H1 (cell line): ENCODE results near the gene PPP1R9A. TPM values are rescaled to one million over a fixed set of nuclear protein-coding genes. Genes with fewer than 3 reads are reported as not detected.

ENCODE experiments used
- CTCF ChIA-PET: fragments of 300-600 bp; sonication (Branson Sonifier 250); formaldehyde crosslinking; loops from one replicate; lab custom pipeline; 2021; ENCODE audit not compliant: partially characterized antibody; lab: Charles Lee
- POLR2A ChIA-PET: fragments of 300-600 bp; sonication (Branson Sonifier 250); formaldehyde crosslinking; loops from one replicate; lab custom pipeline; 2021; ENCODE audit warnings: inconsistent platforms; ENCODE audit not compliant: partially characterized antibody; lab: Charles Lee
- DNase-seq, 2 experiments: peaks; one replicate each; pipeline versions ENCODE4 v3.0.0 to v3.0.0-alpha.2; 2010 to 2022; ENCODE audit warnings: low spot score in 2 of 2, low read depth in 1 of 2, mixed read lengths in 1 of 2
- FAIRE-seq: peaks from 2 replicates; lab custom pipeline; 2011; peaks lifted over from hg19 to GRCh38; lab: Jason Lieb, UNC
- H2AFZ ChIP-seq: 2 replicates; pipeline ENCODE4 v1.8.1; 2012; ENCODE audit warnings: low read length, inconsistent platforms
- H2AK5ac ChIP-seq: 2 replicates; pipeline ENCODE4 v1.6.1; 2013; ENCODE audit warnings: low read depth, low read length
- H2BK120ac ChIP-seq: replicated peaks from 2 replicates; pipeline ENCODE3; 2013; ENCODE audit warnings: low read depth, low read length, inconsistent platforms
- H2BK12ac ChIP-seq: 2 replicates; pipeline ENCODE4 v1.6.1; 2013; ENCODE audit warnings: low read depth, low read length
- H2BK15ac ChIP-seq: 2 replicates; pipeline ENCODE4 v1.6.1; 2013; ENCODE audit warnings: low read length
- H2BK20ac ChIP-seq: 2 replicates; pipeline ENCODE4 v1.6.1; 2013; ENCODE audit warnings: low read length
- H2BK5ac ChIP-seq: 2 replicates; pipeline ENCODE4 v1.6.1; 2013; ENCODE audit warnings: low read depth, low read length
- H3K14ac ChIP-seq: 2 replicates; pipeline ENCODE4 v1.6.1; 2013; ENCODE audit warnings: inconsistent platforms; ENCODE audit not compliant: insufficient read length
- H3K18ac ChIP-seq: 2 replicates; pipeline ENCODE4 v1.6.1; 2013; ENCODE audit warnings: low read length; ENCODE audit errors: extremely low read depth
- H3K23ac ChIP-seq: 2 replicates; pipeline ENCODE4 v1.6.1; 2013; ENCODE audit warnings: inconsistent platforms; ENCODE audit not compliant: insufficient read length
- H3K23me2 ChIP-seq: 2 replicates; pipeline ENCODE4 v1.6.1; 2013; ENCODE audit warnings: low read depth, low read length
- H3K27ac ChIP-seq: 2 replicates; pipeline ENCODE4 v1.6.1; 2011; ENCODE audit warnings: low read depth, low read length, inconsistent platforms
- H3K27me3 ChIP-seq, 4 experiments: replicated peaks in 1 of 4; 1 replicate in 1 of 4; 2 replicates in 3 of 4; pipeline versions ENCODE4 v1.6.1 to v1.8.1; 2011 to 2013; ENCODE audit warnings: low read length in 3 of 4, mild to moderate bottlenecking in 3 of 4, inconsistent platforms in 2 of 4, mixed read lengths in 2 of 4, moderate library complexity in 1 of 4; ENCODE audit not compliant: control insufficient read depth in 3 of 4, insufficient read depth in 3 of 4; ENCODE audit errors: extremely low read depth in 1 of 4
- H3K36me3 ChIP-seq, 4 experiments: 2 replicates each; pipeline versions ENCODE4 v1.6.1 to v1.8.1; 2011 to 2013; ENCODE audit warnings: mild to moderate bottlenecking in 4 of 4, low read length in 3 of 4, moderate library complexity in 2 of 4, control low read depth in 1 of 4, inconsistent platforms in 1 of 4; ENCODE audit not compliant: insufficient read depth in 4 of 4, control insufficient read depth in 2 of 4
- H3K4ac ChIP-seq: replicated peaks from 2 replicates; pipeline ENCODE3; 2013; ENCODE audit warnings: low read length, low read depth, mixed read lengths, inconsistent platforms; ENCODE audit not compliant: insufficient read length
- H3K4me1 ChIP-seq, 4 experiments: replicated peaks in 1 of 4; 1 replicate in 1 of 4; 2 replicates in 3 of 4; pipeline versions ENCODE4 v1.6.1 to v1.8.1; 2011 to 2013; ENCODE audit warnings: low read length in 3 of 4, inconsistent platforms in 2 of 4, mixed read lengths in 1 of 4; ENCODE audit not compliant: insufficient read depth in 4 of 4, control insufficient read depth in 3 of 4
- H3K4me2 ChIP-seq, 2 experiments: 2 replicates each; pipeline versions ENCODE4 v1.6.1 to v1.8.1; 2011 to 2013; ENCODE audit warnings: low read depth in 2 of 2, low read length in 2 of 2, control low read depth in 1 of 2, inconsistent platforms in 1 of 2, mild to moderate bottlenecking in 1 of 2; ENCODE audit not compliant: insufficient read depth in 1 of 2
- H3K4me3 ChIP-seq, 4 experiments: fragments of 200-600, 300-600 bp in 1 of 4; sonication (generic), shearing (Covaris generic), sonication (Bioruptor Twin) in 1 of 4; 2 replicates each; pipeline versions ENCODE4 v1.5.1 to v1.8.1; 2011 to 2016; ENCODE audit warnings: low read length in 4 of 4, low read depth in 3 of 4, control low read depth in 2 of 4, inconsistent platforms in 2 of 4, mild to moderate bottlenecking in 2 of 4, mixed read lengths in 1 of 4, moderate library complexity in 1 of 4; ENCODE audit not compliant: insufficient read depth in 2 of 4; ENCODE audit errors: extremely low read depth in 1 of 4
- H3K56ac ChIP-seq: replicated peaks from 2 replicates; pipeline ENCODE3; 2013; ENCODE audit warnings: low read depth, mild to moderate bottlenecking, mixed read lengths, low read length, inconsistent platforms; ENCODE audit not compliant: insufficient read length
- H3K79me1 ChIP-seq: 2 replicates; pipeline ENCODE4 v1.6.1; 2013; ENCODE audit warnings: low read depth, low read length, control low read depth
- H3K79me2 ChIP-seq, 2 experiments: 2 replicates each; pipeline versions ENCODE4 v1.6.1 to v1.8.1; 2012 to 2013; ENCODE audit warnings: low read length in 2 of 2, mild to moderate bottlenecking in 2 of 2, inconsistent platforms in 1 of 2; ENCODE audit not compliant: insufficient read depth in 2 of 2, control insufficient read depth in 1 of 2
- H3K9ac ChIP-seq, 4 experiments: replicated peaks in 1 of 4; 1 replicate in 1 of 4; 2 replicates in 3 of 4; pipeline versions ENCODE4 v1.6.1 to v1.8.1; 2011 to 2013; ENCODE audit warnings: low read depth in 3 of 4, low read length in 3 of 4, control low read depth in 2 of 4, mild to moderate bottlenecking in 2 of 4, moderate library complexity in 2 of 4, inconsistent platforms in 1 of 4; ENCODE audit errors: extremely low read depth in 1 of 4
- H3K9me3 ChIP-seq, 2 experiments: 2 replicates each; pipeline versions ENCODE4 v1.6.1 to v1.8.1; 2012 to 2013; ENCODE audit warnings: mild to moderate bottlenecking in 2 of 2, moderate library complexity in 2 of 2, control low read depth in 1 of 2, inconsistent platforms in 1 of 2, low read depth in 1 of 2, low read length in 1 of 2, mixed read lengths in 1 of 2; ENCODE audit not compliant: insufficient read depth in 2 of 2
- H4K20me1 ChIP-seq, 2 experiments: replicated peaks in 1 of 2; 2 replicates each; pipeline versions ENCODE3 to v1.8.1; 2011 to 2013; ENCODE audit warnings: inconsistent platforms in 2 of 2, low read length in 2 of 2, mild to moderate bottlenecking in 1 of 2; ENCODE audit not compliant: insufficient read depth in 2 of 2, control insufficient read depth in 1 of 2
- H4K5ac ChIP-seq: 2 replicates; pipeline ENCODE4 v1.6.1; 2013; ENCODE audit warnings: low read length, low read depth, mixed read lengths, inconsistent platforms; ENCODE audit not compliant: insufficient read length
- H4K8ac ChIP-seq: 2 replicates; pipeline ENCODE4 v1.8.0; 2013; ENCODE audit warnings: mild to moderate bottlenecking, moderate library complexity, low read length, inconsistent platforms; ENCODE audit not compliant: insufficient read depth; ENCODE audit errors: extremely low read depth
- H4K91ac ChIP-seq: replicated peaks from 2 replicates; pipeline ENCODE3; 2013; ENCODE audit warnings: low read length, mixed read lengths, inconsistent platforms; ENCODE audit not compliant: insufficient read length
- BACH1 ChIP-seq: IDR thresholded peaks from 2 replicates; pipeline ENCODE4 v1.6.1; 2012; ENCODE audit warnings: low read length, improper control_type of control experiment
- CEBPB ChIP-seq: IDR thresholded peaks from 2 replicates; pipeline ENCODE4 v1.6.1; 2012; ENCODE audit warnings: low read depth, low read length
- EP300 ChIP-seq, 2 experiments: IDR thresholded peaks; 1 replicate in 1 of 2; 2 replicates in 1 of 2; pipeline ENCODE4 v1.6.1; 2011 to 2012; ENCODE audit warnings: low read depth in 2 of 2, low read length in 2 of 2, mild to moderate bottlenecking in 2 of 2, borderline replicate concordance in 1 of 2, inconsistent platforms in 1 of 2, moderate library complexity in 1 of 2
- HDAC6 ChIP-seq: IDR thresholded peaks from one replicate; pipeline ENCODE4 v1.7.1; 2012; ENCODE audit warnings: low read depth, mild to moderate bottlenecking, inconsistent platforms, low read length, moderate library complexity
- JUN ChIP-seq: IDR thresholded peaks from 2 replicates; pipeline ENCODE4 v1.6.1; 2011; ENCODE audit warnings: low read depth, mild to moderate bottlenecking, improper control_type of control experiment, low read length
- JUND ChIP-seq: IDR thresholded peaks from 2 replicates; pipeline ENCODE4 v1.6.1; 2011; ENCODE audit warnings: mild to moderate bottlenecking, improper control_type of control experiment, low read length
- POLR2A ChIP-seq, 2 experiments: IDR thresholded peaks; 1 replicate in 1 of 2; 2 replicates in 1 of 2; pipeline ENCODE4 v1.6.1; 2011; ENCODE audit warnings: low read depth in 2 of 2, low read length in 2 of 2, mild to moderate bottlenecking in 2 of 2; ENCODE audit errors: control extremely low read depth in 1 of 2
- RBBP5 ChIP-seq: IDR thresholded peaks from 2 replicates; pipeline ENCODE4 v1.7.1; 2012; ENCODE audit warnings: low read depth, mild to moderate bottlenecking, inconsistent platforms, low read length, moderate library complexity, borderline replicate concordance
- RXRA ChIP-seq: IDR thresholded peaks from 2 replicates; pipeline ENCODE4 v1.6.1; 2011; ENCODE audit warnings: low read depth, mild to moderate bottlenecking, low read length, moderate library complexity; ENCODE audit not compliant: insufficient read depth
- SRF ChIP-seq: IDR thresholded peaks from 2 replicates; pipeline ENCODE4 v1.6.1; 2011; ENCODE audit warnings: mild to moderate bottlenecking, low read depth, low read length, moderate library complexity
- TCF12 ChIP-seq: IDR thresholded peaks from 2 replicates; pipeline ENCODE4 v1.6.1; 2011; ENCODE audit warnings: low read depth, mild to moderate bottlenecking, low read length
- ZNF274 ChIP-seq: IDR thresholded peaks from 2 replicates; pipeline ENCODE4 v1.7.0; 2012; ENCODE audit warnings: low read length, borderline replicate concordance; ENCODE audit errors: extremely low read depth
- WGBS, 2 experiments: shearing (Covaris generic) in 1 of 2; methylation state at CpG; one replicate each; pipeline versions ENCODE4 v1.1.6 to v1.1.7; 2013 to 2015; ENCODE audit warnings: low lambda C conversion rate in 2 of 2, mixed read lengths in 2 of 2, inconsistent platforms in 1 of 2, low coverage in 1 of 2, missing lambda C conversion rate in 1 of 2; ENCODE audit not compliant: insufficient replicate concordance in 2 of 2, insufficient coverage in 1 of 2, insufficient read length in 1 of 2; ENCODE audit errors: extremely low coverage in 1 of 2, missing lambda C conversion rate in 1 of 2; 5-methylcytosine and 5-hydroxymethylcytosine counted together
- polyA plus RNA-seq, 7 experiments: library from polyadenylated mRNA; depleted of rRNA in 3 of 7; stranded (reverse) in 5 of 7; unstranded in 2 of 7; fragments of >200 nt in 5 of 7; fragments of 200-250 nt in 2 of 7; gene quantifications; 1 replicate in 5 of 7; 2 replicates in 1 of 7; 4 replicates in 1 of 7; pipeline versions ENCODE4 v1.2.1 to v1.2.3, GENCODE V29; 2011 to 2013; ENCODE audit warnings: missing spikeins in 2 of 7, mixed read lengths in 2 of 7
- total RNA-seq: library from RNA; stranded (reverse); fragmentation: NEBNext Ultra II Directional; extraction: Animal tissue kit (Norgen Biotek cat#: 25700); gene quantifications from 2 replicates; pipeline ENCODE4 v1.2.1, GENCODE V29; 2021
- TF ChIP-seq, protein P1 (sequence below): IDR thresholded peaks from 2 replicates; pipeline ENCODE4 v1.6.1; 2011; ENCODE audit warnings: low read depth, mild to moderate bottlenecking, low read length; ENCODE audit not compliant: insufficient read depth

PPP1R9A gene
- total and polyA plus RNA-seq, 2 of the 8 experiments (the other 6 are each of a cell fraction or from before 2014, with no cell fraction given): 3.0 to 20.3 TPM

DNA sequence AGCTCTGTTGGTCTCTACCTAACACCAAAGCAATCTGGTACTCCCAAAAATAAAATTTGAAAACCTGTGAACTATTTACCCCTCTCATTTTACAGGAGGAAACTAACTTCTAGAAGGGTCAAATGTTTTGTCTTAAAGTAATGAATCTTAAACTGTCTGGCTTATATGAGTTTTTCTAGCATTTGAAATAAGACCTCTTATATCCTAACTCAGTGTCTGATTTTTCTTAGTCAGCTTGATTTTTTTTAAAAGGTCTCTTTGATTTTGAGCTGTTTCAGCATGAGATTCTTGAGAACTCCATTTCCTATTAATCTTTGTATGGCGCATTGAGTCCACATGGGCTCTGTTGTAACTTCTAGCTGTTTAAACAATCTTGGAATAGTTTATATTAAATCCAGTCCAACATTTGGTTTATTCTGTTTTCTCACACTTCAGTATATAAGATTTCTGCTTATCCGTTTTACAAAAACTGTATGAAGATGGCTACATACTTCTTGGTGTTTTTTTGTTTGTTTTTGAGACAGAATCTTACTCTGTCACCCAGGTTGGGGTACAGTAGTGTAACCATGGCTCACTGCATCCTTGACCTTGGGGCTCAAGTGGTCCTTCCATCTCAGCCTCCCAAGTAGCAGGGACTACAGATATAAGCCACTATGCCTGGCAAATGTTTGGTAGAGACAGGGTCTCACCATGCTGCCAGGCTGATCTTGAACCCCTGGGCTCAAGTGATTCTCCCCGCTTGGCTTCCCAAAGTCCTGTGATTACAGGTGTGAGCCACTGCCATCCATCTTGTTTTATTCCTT, 91.1 kb downstream of the PPP1R9A start:
- H4K8ac ChIP-seq: no peak overlapping the region
- no peak overlapping the region for H3K9ac ChIP-seq
- H3K79me2 ChIP-seq: peaks cover 0 to 9% of the 10 kb centered on the region in 2 experiments; a peak in 2 of 4 replicates
- H3K9me3 ChIP-seq: no peaks in the 10 kb centered on the region
- no peak overlapping the region for H2AK5ac ChIP-seq
- no peaks in the 10 kb centered on the region for H3K36me3 ChIP-seq
- FAIRE-seq: no peak
- no peaks in the 10 kb centered on the region for H3K79me1 ChIP-seq
- H3K56ac ChIP-seq: no peak overlapping the region
- H2BK20ac ChIP-seq: no peak overlapping the region
- POLR2A ChIA-PET: no interaction called here
- no peak overlapping the region for H2BK120ac ChIP-seq
- no peak overlapping the region for H2BK15ac ChIP-seq
- H4K5ac ChIP-seq: no peak overlapping the region
- H3K23me2 ChIP-seq: no peaks in the 10 kb centered on the region
- H2BK5ac ChIP-seq: no peak overlapping the region
- no peak overlapping the region for H3K14ac ChIP-seq
- H3K4me1 ChIP-seq: peaks cover 0 to 4% (median 0%) of the 10 kb centered on the region in 4 experiments; a peak in 1 of 7 replicates
- CTCF ChIA-PET: interaction anchor here (1.2 to 1.9 kb wide), 4 partner anchors 13 to 480 kb away, joined by 3 to 4 read pairs (median 4); no protein-coding TSS in a partner anchor
- no peak overlapping the region for H4K91ac ChIP-seq
- H4K20me1 ChIP-seq: no peaks in the 10 kb centered on the region
- WGBS, 2 experiments: 86% methylated on average over 3 of the region's 3 CpGs; no CpG with 5 or more reads in 1 of the 2 experiments
- H3K23ac ChIP-seq: no peak overlapping the region
- no peak for DNase-seq
- no peak overlapping the region for H2BK12ac ChIP-seq
- no peak overlapping the region for H3K27ac ChIP-seq
- no peak overlapping the region for H3K4me3 ChIP-seq
- no peak overlapping the region for H3K18ac ChIP-seq
- H3K27me3 ChIP-seq: no peaks in the 10 kb centered on the region
- H2AFZ ChIP-seq: no peak overlapping the region
- no peak overlapping the region for H3K4ac ChIP-seq
- no peak overlapping the region for H3K4me2 ChIP-seq
- TF ChIP-seq CEBPB (no peak), SRF (no peak), EP300 (IDR thresholded peaks at IDR 0.05; ENCODE audit: borderline replicate concordance in 1 of 2, low read depth in 2 of 2, low read length in 2 of 2) (no peak), RBBP5 (no peak), BACH1 (no peak), HDAC6 (no peak), POLR2A (IDR thresholded peaks at IDR 0.05; ENCODE audit: control extremely low read depth in 1 of 2, low read depth in 2 of 2, low read length in 2 of 2) (no peak), RXRA (no peak), JUN (no peak), ZNF274 (no peak), JUND (no peak), TCF12 (no peak)
- TF ChIP-seq, protein P1, sequence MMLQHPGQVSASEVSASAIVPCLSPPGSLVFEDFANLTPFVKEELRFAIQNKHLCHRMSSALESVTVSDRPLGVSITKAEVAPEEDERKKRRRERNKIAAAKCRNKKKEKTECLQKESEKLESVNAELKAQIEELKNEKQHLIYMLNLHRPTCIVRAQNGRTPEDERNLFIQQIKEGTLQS: no peak
